Glutamatergic neuron (in vitro differentiated cells): ENCODE measurements around the gene SLC49A4. TPM values are rescaled to one million over a fixed set of nuclear protein-coding genes. Genes with fewer than 3 reads are reported as not detected.

ENCODE experiments used
- DNase-seq: peaks from one replicate; pipeline ENCODE4 v3.0.0; 2022
- H3K27ac Mint-ChIP-seq: one replicate; pipeline ENCODE4 v1.8.0; 2020; ENCODE audit warnings: mild to moderate bottlenecking, mixed read lengths, inconsistent platforms; ENCODE audit not compliant: unreplicated experiment
- H3K27me3 Mint-ChIP-seq: one replicate; pipeline ENCODE4 v1.8.0; 2020; ENCODE audit warnings: mild to moderate bottlenecking, moderate library complexity, mixed read lengths, inconsistent platforms; ENCODE audit not compliant: unreplicated experiment
- H3K36me3 Mint-ChIP-seq: one replicate; pipeline ENCODE4 v1.8.0; 2020; ENCODE audit warnings: mild to moderate bottlenecking, mixed read lengths, inconsistent platforms; ENCODE audit not compliant: unreplicated experiment
- H3K4me1 Mint-ChIP-seq: one replicate; pipeline ENCODE4 v1.8.0; 2020; ENCODE audit warnings: mild to moderate bottlenecking, low read depth, mixed read lengths, inconsistent platforms; ENCODE audit not compliant: unreplicated experiment
- H3K4me3 Mint-ChIP-seq: one replicate; pipeline ENCODE4 v1.8.0; 2020; ENCODE audit warnings: mild to moderate bottlenecking, mixed read lengths, inconsistent platforms; ENCODE audit not compliant: unreplicated experiment
- H3K9me3 Mint-ChIP-seq: one replicate; pipeline ENCODE4 v1.8.0; 2020; ENCODE audit warnings: mild to moderate bottlenecking, moderate library complexity, mixed read lengths, inconsistent platforms; ENCODE audit not compliant: unreplicated experiment
- total RNA-seq: library from RNA; stranded (reverse); fragmentation: NEBNext Ultra II Directional; extraction: Animal tissue kit (Norgen Biotek cat#: 25700); gene quantifications from one replicate; pipeline ENCODE4 v1.2.1, GENCODE V29; 2021; ENCODE audit not compliant: unreplicated experiment
- TF ChIP-seq, protein P1 (sequence below): fragments of 200-600 bp; sonication (generic); IDR thresholded peaks from one replicate; pipeline ENCODE4 v1.5.0; 2021; ENCODE audit not compliant: partially characterized antibody, unreplicated experiment

Gene SLC49A4
- total RNA-seq, 1 donor from 2014 or later = 8.6 TPM

DNA sequence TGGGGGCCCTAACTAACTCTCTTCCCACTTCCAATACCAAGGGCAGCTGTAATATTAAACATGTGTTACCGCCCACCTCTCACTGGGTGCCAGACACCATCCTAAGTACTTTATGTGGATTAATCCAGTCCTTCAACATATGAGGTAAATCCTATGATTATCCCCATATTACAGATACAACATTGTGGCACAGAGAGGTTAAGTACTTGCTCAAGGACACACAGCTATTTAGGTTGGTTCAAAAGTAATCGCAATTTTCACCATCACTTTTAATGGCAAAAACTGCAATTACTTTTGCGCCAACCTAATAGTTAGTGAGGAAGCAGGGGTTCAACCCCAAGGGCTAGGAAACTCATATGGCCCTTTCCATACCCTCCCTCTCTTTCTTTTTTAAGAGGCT, 131.9 kb downstream of the SLC49A4 start:
- no peaks in the 10 kb centered on the region for H3K36me3 Mint-ChIP-seq
- peaks cover 9% of the 10 kb centered on the region for H3K27me3 Mint-ChIP-seq
- no peak for DNase-seq
- TF ChIP-seq, protein P1, sequence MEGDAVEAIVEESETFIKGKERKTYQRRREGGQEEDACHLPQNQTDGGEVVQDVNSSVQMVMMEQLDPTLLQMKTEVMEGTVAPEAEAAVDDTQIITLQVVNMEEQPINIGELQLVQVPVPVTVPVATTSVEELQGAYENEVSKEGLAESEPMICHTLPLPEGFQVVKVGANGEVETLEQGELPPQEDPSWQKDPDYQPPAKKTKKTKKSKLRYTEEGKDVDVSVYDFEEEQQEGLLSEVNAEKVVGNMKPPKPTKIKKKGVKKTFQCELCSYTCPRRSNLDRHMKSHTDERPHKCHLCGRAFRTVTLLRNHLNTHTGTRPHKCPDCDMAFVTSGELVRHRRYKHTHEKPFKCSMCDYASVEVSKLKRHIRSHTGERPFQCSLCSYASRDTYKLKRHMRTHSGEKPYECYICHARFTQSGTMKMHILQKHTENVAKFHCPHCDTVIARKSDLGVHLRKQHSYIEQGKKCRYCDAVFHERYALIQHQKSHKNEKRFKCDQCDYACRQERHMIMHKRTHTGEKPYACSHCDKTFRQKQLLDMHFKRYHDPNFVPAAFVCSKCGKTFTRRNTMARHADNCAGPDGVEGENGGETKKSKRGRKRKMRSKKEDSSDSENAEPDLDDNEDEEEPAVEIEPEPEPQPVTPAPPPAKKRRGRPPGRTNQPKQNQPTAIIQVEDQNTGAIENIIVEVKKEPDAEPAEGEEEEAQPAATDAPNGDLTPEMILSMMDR = no peak
- peaks cover 3% of the 10 kb centered on the region for H3K9me3 Mint-ChIP-seq
- H3K4me3 Mint-ChIP-seq = no peak overlapping the region
- peaks cover 20% of the 10 kb centered on the region for H3K4me1 Mint-ChIP-seq
- no peak overlapping the region for H3K27ac Mint-ChIP-seq

DNA sequence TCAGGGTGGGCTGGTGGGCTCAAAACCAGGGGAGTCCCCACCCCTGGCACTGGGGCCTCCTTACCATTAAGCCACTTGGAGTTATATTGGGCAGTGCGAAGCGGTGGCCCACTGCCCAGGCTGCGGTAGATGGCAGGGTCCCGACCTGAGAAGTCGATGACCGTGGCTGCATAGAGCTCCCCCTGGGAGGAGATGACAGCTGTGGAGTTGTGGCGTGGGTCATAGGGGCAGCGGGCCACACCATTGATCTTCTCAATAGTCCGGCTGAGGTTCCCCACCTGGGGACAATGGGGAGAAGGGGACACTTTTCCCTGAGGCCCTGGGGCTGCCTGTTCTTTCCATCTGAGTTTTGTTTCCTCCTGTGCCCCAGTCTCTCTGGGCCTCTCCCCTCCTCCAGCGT, 132.9 kb downstream of the SLC49A4 start:
- Mint-ChIP-seq H3K9me3 (peaks cover 3% of the 10 kb centered on the region), H3K36me3 (no peaks in the 10 kb centered on the region), H3K27ac (peak overlapping the region; percentile 48), H3K4me1 (peaks cover 20% of the 10 kb centered on the region), H3K4me3 (no peak overlapping the region), H3K27me3 (peaks cover 9% of the 10 kb centered on the region)
- TF ChIP-seq, protein P1 = no peak
- no peak for DNase-seq

DNA sequence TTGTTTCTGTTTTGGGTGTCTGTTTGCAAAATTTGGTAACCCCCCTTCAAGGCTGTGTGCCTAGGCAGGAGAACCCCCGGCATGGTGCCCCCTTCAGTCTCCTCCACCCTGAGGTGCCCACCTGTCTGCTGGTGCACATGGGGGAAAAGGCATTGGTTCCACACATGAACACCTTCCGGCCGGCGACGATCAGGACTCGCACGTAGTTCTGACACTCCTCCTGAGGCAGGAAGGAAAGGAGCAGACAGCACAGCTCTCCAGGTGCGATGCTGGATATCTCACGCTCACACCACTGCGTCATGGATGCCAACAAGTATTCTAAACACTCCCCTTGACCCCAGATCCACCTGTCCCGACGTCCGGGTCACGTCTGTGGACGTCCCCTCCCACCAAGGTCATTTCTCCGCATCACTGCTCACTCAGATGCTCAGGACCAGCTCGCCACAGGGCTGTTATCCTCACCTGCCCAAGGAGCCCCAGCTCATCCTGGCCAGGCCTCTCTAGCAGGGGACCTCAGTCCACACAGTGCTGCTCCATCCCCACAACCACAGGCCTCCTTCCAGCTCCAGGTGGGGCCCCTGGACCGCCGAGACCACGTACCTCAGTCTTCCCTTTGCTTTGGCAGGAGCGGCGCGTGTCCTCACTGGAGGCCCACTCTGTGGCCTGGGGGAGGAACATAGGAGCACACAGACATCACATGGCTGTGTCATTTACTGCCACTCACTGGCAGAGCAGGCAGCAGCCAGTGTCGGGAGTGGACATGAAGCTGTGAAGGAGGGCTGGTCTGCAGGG, 133.7 kb downstream of the SLC49A4 start:
- Mint-ChIP-seq H3K4me1 (peaks cover 20% of the 10 kb centered on the region), H3K27me3 (peaks cover 9% of the 10 kb centered on the region), H3K4me3 (no peak overlapping the region), H3K36me3 (no peaks in the 10 kb centered on the region), H3K27ac (no peak overlapping the region), H3K9me3 (peaks cover 3% of the 10 kb centered on the region)
- no peak for DNase-seq
- TF ChIP-seq, protein P1 = no peak

DNA sequence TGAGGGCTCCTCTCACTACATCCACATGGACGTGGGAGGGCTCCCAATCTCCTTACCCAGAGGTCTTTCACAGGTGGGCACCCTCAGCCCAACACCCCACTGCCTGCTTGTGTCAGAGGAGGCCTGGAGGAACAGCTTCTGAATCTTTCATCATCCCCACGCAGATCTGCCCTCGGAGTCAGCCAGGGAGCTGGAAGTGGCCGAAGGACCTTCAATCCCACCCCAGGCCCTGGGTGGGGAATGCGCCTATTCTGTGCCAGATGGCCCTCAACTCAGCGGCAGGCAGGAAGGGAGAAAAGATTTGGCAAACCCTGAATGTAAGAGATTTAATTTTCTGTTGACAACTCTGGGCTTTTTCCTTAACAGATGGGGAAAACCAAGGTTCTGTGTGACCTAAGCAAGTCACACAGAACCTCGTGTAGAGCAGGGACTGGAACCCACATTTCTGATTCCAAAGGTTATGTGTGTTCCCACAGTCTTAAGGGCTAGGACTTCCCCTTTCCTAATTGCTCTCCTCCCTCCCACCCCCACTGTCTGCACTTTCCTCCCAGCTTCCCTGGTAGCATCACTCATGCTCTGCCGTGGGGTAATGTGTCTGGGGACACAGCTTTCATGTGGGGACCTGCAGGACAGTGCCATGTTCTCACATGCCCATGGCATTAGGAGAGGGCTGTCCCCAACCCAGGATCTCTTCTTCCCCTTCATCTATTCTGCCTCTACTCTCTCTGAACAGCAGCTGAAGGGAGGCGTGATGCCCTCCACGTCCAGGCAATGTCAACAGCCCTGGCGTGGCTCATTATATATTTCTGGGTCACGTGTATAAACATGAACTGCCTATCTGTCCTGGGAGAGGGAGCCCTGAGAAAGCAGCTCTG, 134.6 kb downstream of the SLC49A4 start:
- peak overlapping the region; percentile 45 for H3K27ac Mint-ChIP-seq
- DNase-seq = no peak
- H3K27me3 Mint-ChIP-seq = peaks cover 9% of the 10 kb centered on the region
- peaks cover 20% of the 10 kb centered on the region for H3K4me1 Mint-ChIP-seq
- TF ChIP-seq, protein P1 = no peak
- no peak overlapping the region for H3K4me3 Mint-ChIP-seq
- no peaks in the 10 kb centered on the region for H3K36me3 Mint-ChIP-seq
- H3K9me3 Mint-ChIP-seq = peaks cover 3% of the 10 kb centered on the region
